HG02763 (cell line): Measurements from ENCODE around the gene RRP9.
"Not testable (repeated sequence)": the region's sequence is repeated elsewhere in the genome, so short reads cannot be mapped to it uniquely, and the experiment has no call there.

Experiments
- ATAC-seq: cut with Tn5 transposase; IDR thresholded peaks from one replicate; pipeline ENCODE4 v1.9.1; 2021; ENCODE audit warnings: mild to moderate bottlenecking, moderate library complexity; ENCODE audit not compliant: unreplicated experiment

RRP9 gene

DNA sequence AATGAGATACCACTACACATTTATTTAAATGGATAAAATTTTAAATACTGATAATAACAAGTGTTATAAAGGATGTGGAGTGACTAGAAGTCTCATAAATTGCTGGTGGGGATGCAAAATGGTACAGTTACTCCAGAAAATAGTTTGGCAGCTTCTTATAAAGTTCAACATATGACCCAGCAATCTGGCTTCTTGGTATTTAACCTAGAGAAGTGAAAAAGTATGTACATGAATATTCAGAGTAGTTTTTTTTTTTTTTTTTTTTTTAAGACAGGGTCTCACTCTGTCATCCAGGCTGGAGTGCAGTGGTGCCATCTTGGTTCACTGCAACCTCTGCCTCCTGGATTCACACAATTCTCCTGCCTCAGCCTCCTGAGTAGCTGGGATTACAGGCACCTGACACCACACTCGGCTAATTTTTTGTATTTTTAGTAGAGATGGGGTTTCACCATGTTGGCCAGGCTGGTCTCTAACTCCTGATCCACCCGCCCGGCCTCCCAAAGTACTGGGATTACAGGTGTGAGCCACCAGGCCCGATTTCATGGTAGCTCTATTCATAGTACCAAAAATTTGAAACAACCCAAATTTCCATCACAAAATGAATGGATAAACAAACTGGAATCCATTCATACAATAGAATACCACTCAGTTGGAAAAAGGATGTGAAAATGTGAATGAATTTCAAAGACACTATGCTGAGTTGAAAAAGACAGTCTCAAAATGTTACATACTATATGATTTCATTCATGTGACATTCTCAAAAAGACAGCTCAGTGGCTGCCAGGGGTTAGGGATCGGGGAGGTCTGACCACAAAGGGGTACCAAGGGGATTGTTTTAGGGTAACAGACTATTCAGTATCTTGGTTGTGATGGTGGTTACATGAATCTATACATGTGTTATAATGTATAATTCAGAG, 14.4 kb downstream of the RRP9 start:
- ATAC-seq = no peak

DNA sequence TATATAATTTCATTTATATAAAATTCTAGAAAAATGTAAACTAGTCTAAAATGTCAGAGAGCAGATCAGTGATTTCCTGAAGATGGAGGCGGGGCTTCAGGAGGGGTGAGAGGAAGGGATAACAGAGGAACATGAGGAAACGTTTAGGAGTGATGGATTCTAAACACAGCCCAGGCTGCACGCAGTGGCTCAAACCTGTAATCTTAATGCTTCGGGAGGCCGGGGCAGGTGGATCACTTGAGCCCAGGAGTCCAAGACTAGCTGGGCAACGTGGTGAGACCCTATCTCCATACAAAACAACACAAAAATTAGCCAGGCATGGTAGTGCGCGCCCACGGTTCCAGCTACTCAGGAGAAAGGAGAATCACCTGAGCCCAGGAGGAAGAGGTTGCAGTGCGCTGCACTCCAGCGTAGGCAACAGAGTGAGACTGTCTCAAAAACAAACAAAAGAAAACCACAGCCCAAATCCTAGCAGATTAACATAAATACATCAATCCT, 20.6 kb downstream of the RRP9 start:
- ATAC-seq = no peak

DNA sequence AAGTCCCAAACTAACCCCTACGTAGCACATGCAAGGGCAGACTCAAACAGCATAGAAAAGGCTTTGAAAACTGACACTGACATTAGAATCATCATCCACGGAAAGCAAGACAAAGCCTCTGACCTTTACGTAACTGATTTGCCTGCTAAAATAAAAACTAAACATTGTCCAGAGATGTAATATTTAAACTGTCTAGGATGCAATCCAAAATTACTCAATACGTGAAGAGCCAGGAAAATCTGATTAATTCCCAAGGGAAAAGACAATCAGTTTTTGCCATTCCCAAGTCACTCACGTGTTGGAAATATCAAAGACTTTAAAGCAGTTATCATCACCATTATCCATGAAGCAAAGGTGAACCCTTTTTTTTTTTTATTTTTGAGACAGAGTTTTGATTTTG, 25.3 kb downstream of the RRP9 start:
- no peak for ATAC-seq

DNA sequence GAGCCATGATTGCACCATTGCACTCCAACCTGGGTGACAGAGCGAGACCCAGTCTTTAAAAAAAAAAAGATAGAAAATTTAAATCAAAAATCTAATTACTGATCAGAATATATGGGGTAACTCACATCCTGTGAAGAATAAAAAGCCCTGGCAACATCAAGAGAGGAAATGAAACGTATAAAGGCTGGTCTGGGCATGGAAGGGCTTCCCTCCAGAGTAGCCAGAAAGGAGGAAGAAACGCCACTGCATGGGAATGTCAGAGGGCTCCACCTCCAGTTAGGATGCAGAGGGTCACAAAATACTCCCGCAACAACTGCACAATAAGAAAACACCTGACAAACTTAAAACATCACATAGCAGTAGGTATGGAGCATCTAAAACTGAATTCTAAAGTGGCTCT, 33.7 kb downstream of the RRP9 start:
- no peak for ATAC-seq

DNA sequence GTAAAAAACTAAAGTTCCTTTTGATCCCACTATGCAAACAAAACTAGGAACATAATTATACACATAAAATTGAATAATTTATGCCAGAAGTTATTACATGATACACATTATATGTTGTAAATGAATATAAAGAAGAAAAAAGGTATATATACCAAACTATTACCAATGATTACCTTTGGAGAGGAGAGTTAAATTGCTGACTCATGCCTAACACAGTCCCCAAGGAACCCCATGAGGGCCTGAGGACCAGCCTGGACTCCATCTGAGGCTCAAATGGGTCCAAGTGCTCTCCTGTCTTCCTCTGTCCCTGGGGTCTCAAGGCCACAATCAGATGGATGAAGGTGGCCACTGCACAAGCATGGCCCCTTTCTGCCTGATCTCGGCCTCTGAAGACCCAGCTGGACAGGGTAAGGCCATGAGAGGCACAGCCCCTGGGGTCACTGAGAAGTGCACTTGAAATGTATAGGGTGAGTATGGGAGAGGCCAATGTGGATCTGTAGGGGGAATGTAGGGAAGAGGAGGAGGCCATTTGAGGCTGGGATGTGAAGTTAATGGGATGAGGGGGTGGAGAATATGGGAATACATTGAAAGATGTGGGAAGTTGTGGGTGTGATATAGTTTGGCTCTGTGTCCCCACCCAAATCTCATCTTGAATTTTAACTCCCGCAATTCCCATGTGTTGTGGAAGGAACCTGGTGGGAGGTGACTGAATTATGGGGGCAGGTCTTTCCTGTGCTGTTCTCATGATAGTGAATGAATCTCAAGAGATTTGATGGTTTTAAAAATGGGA, 37.5 kb downstream of the RRP9 start:
- ATAC-seq = no peak

DNA sequence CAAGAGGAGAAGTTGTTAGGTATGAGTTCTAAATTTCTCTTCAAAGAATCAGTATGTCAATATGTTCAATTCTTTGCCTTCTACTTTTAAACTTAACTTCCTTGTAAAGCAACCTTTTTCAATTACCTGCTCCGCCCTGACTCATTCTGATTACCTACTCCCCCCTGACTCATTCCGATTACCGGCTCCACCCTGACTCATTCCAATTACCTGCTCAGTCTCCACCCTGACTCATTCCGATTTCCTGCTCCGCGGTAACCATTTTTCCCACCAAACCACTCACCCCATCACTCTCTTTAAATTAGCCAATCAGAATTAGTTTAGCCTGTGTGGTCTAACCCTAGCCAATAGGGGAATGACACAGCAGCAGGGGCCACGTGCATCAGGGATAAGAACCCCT, 39.3 kb downstream of the RRP9 start:
- ATAC-seq = not testable (repeated sequence)

DNA sequence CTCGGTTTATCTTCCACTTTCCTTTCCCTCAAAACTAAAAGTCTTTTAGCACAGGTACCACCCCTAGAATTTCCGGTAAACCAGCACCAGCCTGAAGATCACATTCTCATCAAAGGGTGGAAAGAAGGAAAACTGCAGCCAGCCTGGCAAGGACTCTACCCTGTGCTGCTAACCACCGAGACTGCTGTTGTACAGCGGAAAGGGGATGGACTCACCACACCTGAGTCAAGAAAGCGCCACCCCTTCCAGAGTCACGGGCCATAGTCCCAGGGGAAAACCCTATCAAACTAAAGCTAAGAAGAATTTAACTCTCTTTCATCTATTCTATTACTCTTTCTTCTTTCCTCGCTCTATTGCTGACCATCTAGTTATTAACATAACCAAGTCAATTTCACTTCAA, 41.7 kb downstream of the RRP9 start:
- ATAC-seq = not testable (repeated sequence)

DNA sequence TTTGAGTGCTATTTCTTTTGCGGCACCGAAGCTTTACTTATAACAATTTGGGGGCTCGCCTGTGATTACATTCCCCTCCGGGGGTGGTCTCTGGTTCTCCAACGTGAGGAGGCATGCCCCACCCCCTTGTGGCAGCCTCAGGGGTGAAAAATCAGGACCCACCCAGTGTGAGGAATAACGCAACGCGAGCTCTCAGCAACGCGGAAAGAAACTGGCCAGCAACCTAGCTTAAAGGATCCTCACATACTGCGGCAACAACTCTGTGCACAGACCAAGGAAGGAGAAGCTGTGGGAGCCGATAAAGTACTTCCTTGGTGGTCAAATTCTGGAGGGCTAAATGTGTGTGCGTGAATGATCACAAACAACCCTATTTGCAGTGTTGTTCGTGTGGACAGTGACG, 44.3 kb downstream of the RRP9 start:
- ATAC-seq = no peak

DNA sequence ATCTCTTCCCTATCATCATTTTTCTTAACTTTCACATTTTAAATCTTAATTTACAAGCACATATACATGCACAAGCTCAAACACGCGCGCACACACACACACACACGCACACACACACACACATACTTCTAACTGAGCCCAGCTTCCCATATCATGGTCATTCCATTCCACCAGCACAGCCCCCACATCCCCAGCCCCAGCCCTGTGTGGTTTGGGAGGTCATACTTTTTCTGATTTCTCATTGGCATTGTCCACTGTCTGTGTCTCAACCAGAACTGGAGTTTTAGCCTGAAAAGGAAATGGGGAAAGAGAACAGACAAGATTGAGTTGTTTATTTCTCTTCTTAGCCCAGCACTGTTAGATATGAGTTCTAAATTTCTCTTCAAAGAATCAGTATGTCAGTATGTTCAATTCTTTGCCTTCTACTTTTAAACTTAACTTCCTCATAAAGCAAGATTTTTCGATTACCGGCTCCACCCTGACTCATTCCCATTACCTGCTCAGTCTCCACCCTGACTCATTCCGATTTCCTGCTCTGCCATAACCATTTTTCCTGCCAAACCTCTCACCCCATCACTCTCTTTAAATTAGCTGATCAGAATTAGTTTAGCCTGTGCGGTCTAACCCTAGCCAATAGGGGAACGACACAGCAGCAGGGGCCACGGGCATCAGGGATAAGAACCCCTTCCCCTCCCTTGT, 44.9 kb downstream of the RRP9 start:
- ATAC-seq = no peak

DNA sequence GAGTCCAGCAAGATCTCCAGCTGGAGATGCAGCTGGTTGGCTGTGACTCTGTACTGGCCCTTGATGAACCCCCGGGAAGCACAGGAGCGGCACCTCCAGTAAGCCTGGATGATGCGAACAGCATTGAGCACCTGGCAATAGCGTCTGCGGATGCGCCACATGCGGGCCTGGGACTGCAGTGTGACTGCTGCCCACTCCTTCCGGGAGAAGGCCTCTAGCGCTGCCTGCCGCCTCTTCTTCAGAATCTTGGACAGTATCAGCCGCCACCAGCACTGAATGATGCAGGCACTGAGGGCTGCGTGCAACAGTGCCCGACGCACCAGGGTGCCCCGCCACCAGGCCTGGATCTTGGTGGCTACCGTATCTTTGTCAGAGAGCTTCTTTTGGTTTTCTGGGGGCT, 46.8 kb downstream of the RRP9 start:
- ATAC-seq = no peak

DNA sequence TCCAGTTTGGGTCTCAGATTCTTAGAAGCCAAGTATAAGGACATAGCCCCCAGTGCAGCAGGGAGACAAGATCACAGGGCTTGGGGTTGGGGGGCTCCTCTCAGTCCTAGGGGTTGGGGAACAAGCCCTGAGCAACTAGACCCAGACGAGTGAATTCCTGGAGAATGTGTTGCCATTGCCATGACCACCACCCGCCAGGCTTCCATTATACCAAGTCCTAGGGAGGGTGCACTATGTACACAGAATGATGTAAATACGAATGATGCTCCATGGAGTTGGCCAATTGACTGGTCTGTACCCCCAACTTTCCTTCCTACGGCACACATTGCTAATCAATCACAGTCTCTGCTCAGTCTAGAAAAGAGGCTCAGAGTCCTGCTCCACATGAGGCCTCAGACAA, 47.3 kb downstream of the RRP9 start:
- no peak for ATAC-seq

DNA sequence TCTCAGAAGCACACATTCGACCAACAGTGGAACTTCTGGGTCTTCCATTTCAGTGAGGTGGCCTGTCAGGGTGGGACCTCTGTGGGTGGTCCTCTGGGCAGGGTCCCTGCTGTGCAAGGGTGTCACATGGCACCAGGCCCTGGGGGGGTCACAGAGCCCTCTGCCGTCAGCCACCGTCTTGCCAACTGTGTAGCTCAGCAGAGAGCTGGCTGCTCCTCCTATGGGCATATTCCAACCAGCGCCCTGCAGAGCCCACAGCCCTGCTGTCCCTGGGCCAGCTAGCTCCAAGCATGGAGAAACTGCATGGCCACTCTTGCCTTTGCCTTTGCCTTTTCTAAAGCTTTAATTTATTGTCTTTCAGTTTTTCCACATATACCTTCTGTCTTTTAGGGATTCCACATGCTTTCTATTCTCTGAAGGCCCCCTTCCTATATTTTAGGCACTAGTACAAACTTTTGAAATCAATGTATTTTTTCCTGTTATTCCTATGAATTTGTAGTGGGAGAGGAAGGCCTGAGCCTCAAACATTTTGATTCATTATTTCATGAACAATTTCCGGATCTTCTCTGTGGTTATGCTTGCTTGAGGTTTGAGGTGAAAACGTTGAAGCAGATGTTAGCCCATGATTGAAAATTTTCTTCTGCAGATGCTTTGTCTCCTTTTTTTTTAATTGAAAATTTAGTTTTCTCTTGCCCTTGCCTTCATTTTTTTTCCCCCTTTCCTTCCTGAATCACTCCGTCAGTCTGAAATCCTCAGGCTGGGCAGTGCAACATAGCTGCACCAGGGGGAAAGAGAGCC, 50.3 kb downstream of the RRP9 start:
- ATAC-seq = no peak

DNA sequence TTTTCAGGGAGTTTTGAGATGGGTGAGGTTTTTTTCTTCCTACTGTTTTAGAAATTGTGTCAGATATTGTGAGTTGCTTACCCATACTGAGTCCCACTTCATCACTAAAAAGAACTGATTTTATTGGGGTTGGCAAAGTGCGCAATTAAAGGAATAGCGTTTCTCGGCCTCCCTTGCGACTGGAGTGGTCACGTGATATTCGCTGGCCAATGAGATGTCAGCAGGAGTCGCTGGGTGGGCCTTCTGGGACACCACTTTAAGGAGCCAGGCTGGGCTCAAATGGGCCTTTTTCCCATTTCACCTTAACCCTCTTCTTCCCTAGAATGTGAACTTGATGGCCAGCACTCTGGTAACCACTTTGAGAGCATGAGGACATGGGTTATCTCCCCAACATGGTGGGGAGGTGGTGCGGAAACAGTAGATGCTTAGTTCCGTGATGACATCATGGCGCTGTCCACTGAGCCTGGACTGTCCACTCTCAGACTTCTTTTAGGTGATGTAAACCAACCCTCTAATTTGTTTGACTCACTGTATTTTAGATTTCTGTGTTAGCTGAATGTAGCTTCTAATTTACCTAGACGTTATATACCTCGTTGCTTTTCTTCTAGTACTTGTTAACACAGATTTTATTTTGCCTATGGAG, 53.1 kb downstream of the RRP9 start:
- ATAC-seq = no peak

DNA sequence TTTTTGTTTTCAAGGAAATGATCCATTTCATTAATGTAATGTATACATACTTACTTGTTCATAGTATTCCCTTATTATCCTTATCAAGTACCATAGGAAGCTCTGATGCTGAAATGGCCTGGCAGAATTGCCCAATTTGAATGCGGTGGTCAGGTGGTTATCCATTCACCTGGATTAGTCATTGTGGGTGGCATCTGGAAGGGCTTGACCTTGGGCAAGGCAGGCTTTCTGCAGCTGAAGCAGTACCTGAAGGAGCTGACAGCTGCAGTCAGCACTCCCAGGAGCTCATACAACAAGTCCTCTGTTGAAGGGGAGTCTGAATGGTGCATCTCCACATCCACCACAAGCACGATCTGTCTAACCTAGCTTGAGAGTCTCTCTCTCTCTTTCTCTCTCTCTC, 54.1 kb downstream of the RRP9 start:
- no peak for ATAC-seq

DNA sequence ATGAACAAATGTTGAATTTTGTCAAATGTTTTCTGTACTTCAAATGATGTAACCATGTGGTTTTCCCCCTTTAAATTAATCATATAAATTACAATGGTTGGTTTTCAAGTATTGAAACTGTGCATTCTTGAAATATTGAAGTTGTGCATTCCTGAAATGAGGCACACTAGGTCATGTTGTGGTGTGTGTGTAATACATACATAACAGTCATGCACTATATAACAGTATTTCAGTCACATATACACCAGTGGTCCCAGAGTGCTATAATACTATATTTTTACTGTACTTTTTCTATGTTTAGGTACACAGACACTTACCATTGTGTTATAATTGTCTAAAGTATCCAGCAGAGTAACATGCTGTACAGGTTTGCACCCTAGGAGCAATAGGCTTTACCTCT, 55.3 kb downstream of the RRP9 start:
- no peak for ATAC-seq
